CD4-positive, alpha-beta memory T cell (primary cell): ENCODE data around the gene SCUBE2. TPM values are rescaled to one million over a fixed set of nuclear protein-coding genes. Genes with fewer than 3 reads are reported as not detected.
"Not testable (repeated sequence)": the region's sequence is repeated elsewhere in the genome, so short reads cannot be mapped to it uniquely, and the experiment has no call there.

ENCODE experiments used
- CTCF ChIA-PET: fragments of 350-600 bp; sonication (Branson Sonifier 250); formaldehyde crosslinking; loops from one replicate; lab custom pipeline; 2021; ENCODE audit warnings: inconsistent platforms; ENCODE audit not compliant: partially characterized antibody; lab: Charles Lee
- POLR2A ChIA-PET: fragments of 350-600 bp; sonication (Branson Sonifier 250); formaldehyde crosslinking; loops from one replicate; lab custom pipeline; 2021; ENCODE audit not compliant: partially characterized antibody; lab: Charles Lee
- DNase-seq, 5 donors: peaks; one replicate each; pipeline versions ENCODE4 v3.0.0 to v3.0.0-alpha.2; 2020 to 2022; ENCODE audit warnings: mixed read lengths in 1 of 5
- H3K27ac ChIP-seq: one replicate; pipeline ENCODE4 v1.7.0; 2013; ENCODE audit warnings: low read depth, low read length
- H3K27me3 ChIP-seq: 2 replicates; pipeline ENCODE4 v1.7.0; 2013; ENCODE audit warnings: mild to moderate bottlenecking, low read length, moderate library complexity; ENCODE audit not compliant: insufficient read depth
- H3K36me3 ChIP-seq: 2 replicates; pipeline ENCODE4 v1.7.0; 2013; ENCODE audit warnings: mild to moderate bottlenecking, low read length, moderate library complexity; ENCODE audit not compliant: insufficient read depth
- H3K4me1 ChIP-seq: 2 replicates; pipeline ENCODE4 v1.7.0; 2013; ENCODE audit warnings: mild to moderate bottlenecking, low read length, moderate library complexity; ENCODE audit not compliant: insufficient read depth
- H3K4me3 ChIP-seq, 2 donors: one replicate each; pipeline ENCODE4 v1.7.0; 2013; ENCODE audit warnings: low read length in 2 of 2, mild to moderate bottlenecking in 1 of 2
- H3K9me3 ChIP-seq, 2 donors: one replicate each; pipeline ENCODE4 v1.7.0; 2013; ENCODE audit warnings: low read length in 2 of 2, control low read depth in 1 of 2; ENCODE audit not compliant: control insufficient read depth in 1 of 2
- H3K27ac Mint-ChIP-seq, 7 donors: one replicate each; pipeline ENCODE4 v1.8.0; 2020 to 2021; ENCODE audit warnings: mixed read lengths in 7 of 7, mild to moderate bottlenecking in 6 of 7, inconsistent platforms in 3 of 7, moderate library complexity in 3 of 7
- H3K27me3 Mint-ChIP-seq, 2 donors: one replicate each; pipeline ENCODE4 v1.8.0; 2020 to 2021; ENCODE audit warnings: mixed read lengths in 2 of 2
- H3K36me3 Mint-ChIP-seq, 2 donors: one replicate each; pipeline ENCODE4 v1.8.0; 2020 to 2021; ENCODE audit warnings: mixed read lengths in 2 of 2, inconsistent platforms in 1 of 2, mild to moderate bottlenecking in 1 of 2
- H3K4me1 Mint-ChIP-seq, 4 donors: one replicate each; pipeline ENCODE4 v1.8.0; 2020 to 2021; ENCODE audit warnings: mixed read lengths in 4 of 4, mild to moderate bottlenecking in 1 of 4
- H3K4me3 Mint-ChIP-seq, 8 donors: one replicate each; pipeline ENCODE4 v1.8.0; 2020 to 2021; ENCODE audit warnings: mixed read lengths in 8 of 8, mild to moderate bottlenecking in 7 of 8, moderate library complexity in 6 of 8, inconsistent platforms in 3 of 8
- H3K9me3 Mint-ChIP-seq, 8 donors: one replicate each; pipeline ENCODE4 v1.8.0; 2020 to 2021; ENCODE audit warnings: mixed read lengths in 8 of 8, mild to moderate bottlenecking in 5 of 8, inconsistent platforms in 3 of 8, moderate library complexity in 1 of 8
- intact Hi-C: fragments of 100-400 bp; cut with micrococcal nuclease; formaldehyde crosslinking; loops from one replicate; pipeline ENCODE4 v1.15.1; 2023
- polyA plus RNA-seq, 2 donors: library from polyadenylated mRNA; unstranded; fragments of 300-500 nt; fragmentation: Illumina TruSeq; gene quantifications; one replicate each; pipeline ENCODE4 v1.2.3, GENCODE V29; 2021
- total RNA-seq, 2 experiments: library from RNA; stranded (reverse); gene quantifications; one replicate each; pipeline ENCODE4 v1.2.3, GENCODE V29; 2021

Gene SCUBE2
- total and polyA plus RNA-seq, 4 experiments from 2014 or later, result 0.64 TPM; not detected in 3

DNA sequence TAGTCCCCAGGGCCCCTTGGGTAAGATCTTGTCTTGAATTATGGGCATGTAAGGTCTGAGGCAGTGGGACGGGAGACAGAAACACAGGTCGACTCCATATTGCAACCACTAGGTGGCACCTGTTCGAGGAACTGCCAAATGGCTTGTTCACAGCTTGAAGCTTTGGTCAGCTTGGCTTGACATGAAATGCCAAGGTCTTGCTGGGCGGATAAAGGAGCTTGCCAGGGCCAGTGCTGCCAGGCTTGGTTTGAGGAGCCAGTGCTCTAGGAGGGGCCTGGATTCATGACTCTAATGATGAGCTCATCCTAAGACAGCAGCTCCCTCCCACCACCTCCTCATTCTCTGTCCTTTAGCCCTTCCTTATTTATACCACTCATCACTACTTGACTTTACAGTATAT is 75.7 kb downstream of the SCUBE2 start:
- peaks cover 18 to 37% (median 25%) of the 10 kb centered on the region in 4 donors for H3K4me1 Mint-ChIP-seq
- H3K27ac ChIP-seq, result no peak overlapping the region
- H3K4me3 ChIP-seq, result no peak overlapping the region
- no peaks in the 10 kb centered on the region for H3K9me3 ChIP-seq
- intact Hi-C loops, result loop anchor here (1.0 to 5.0 kb wide), 3 partner anchors 103 to 491 kb away; partner anchors contain the start of gene AKIP1
- H3K27me3 Mint-ChIP-seq, result peaks cover 0 to 2% of the 10 kb centered on the region in 2 donors
- no peaks in the 10 kb centered on the region for H3K36me3 ChIP-seq
- H3K36me3 Mint-ChIP-seq, result no peaks in the 10 kb centered on the region
- DNase-seq, result peak; percentile 51 to 59 (median 55)
- H3K27ac Mint-ChIP-seq, result no peak overlapping the region
- no peak overlapping the region for H3K4me3 Mint-ChIP-seq
- peaks cover 0 to 1% (median 0%) of the 10 kb centered on the region in 8 donors for H3K9me3 Mint-ChIP-seq
- CTCF ChIA-PET, result interaction anchor here (0.6 to 10.0 kb wide), 33 partner anchors 9 to 1426 kb away, joined by 3 to 187 read pairs (median 4); partner anchors contain the start of gene NRIP3
- POLR2A ChIA-PET, result interaction anchor here (0.6 to 2.2 kb wide), 4 partner anchors 12 to 445 kb away, joined by 3 to 6 read pairs (median 4); partner anchors contain the start of gene ZNF143
- H3K27me3 ChIP-seq, result no peaks in the 10 kb centered on the region
- H3K4me1 ChIP-seq, result peaks cover 20% of the 10 kb centered on the region

DNA sequence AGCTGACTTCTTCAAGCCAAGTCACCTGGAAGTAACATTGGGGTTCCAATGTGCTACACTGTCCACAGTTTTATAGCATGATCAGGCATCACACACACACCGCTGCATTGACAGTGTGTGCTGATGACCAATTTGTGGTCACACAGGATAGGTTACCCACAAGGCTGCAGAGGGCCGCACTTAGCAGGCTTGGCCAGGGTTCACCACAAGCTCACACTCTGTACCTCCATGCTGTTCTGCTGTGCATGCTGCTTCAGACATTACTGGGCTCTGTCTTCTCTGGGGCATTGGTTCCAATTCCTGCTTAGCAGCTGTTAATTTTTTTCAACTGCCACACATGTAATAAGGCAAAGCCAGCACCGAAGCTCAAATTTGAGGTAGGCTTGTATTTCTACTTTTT is 76.6 kb downstream of the SCUBE2 start:
- H3K36me3 Mint-ChIP-seq, result no peaks in the 10 kb centered on the region
- no peak overlapping the region for H3K27ac Mint-ChIP-seq
- peaks cover 0 to 2% of the 10 kb centered on the region in 2 donors for H3K27me3 Mint-ChIP-seq

GRCh38 chr11:9013373-9013772 is 78.0 kb downstream of the SCUBE2 start:
- intact Hi-C loops, result no loop called here
- CTCF ChIA-PET, result interaction anchor here (0.9 to 10.0 kb wide), 7 partner anchors 7 to 493 kb away, joined by 3 to 187 read pairs (median 7); partner anchors contain the start of gene NRIP3
- H3K27ac Mint-ChIP-seq, result no peak overlapping the region
- Histone ChIP-seq H3K27ac (no peak overlapping the region), H3K36me3 (no peaks in the 10 kb centered on the region), H3K9me3 (no peaks in the 10 kb centered on the region), H3K27me3 (no peaks in the 10 kb centered on the region), H3K4me3 (no peak overlapping the region), H3K4me1 (peaks cover 20% of the 10 kb centered on the region)
- POLR2A ChIA-PET, result no interaction called here
- H3K27me3 Mint-ChIP-seq, result peaks cover 0 to 2% of the 10 kb centered on the region in 2 donors
- no peak overlapping the region for H3K4me3 Mint-ChIP-seq
- no peak for DNase-seq
- no peaks in the 10 kb centered on the region for H3K36me3 Mint-ChIP-seq
- peaks cover 0 to 4% (median 0%) of the 10 kb centered on the region in 8 donors for H3K9me3 Mint-ChIP-seq
- peaks cover 15 to 34% (median 23%) of the 10 kb centered on the region in 4 donors for H3K4me1 Mint-ChIP-seq

More for the DNA sequence above, 76.6 kb downstream of the SCUBE2 start:
- no peak for DNase-seq
- Histone ChIP-seq H3K4me1 (peaks cover 20% of the 10 kb centered on the region), H3K27ac (no peak overlapping the region), H3K9me3 (no peaks in the 10 kb centered on the region), H3K27me3 (no peaks in the 10 kb centered on the region), H3K36me3 (no peaks in the 10 kb centered on the region), H3K4me3 (no peak overlapping the region)
- Mint-ChIP-seq H3K4me1 (peaks cover 18 to 37% (median 25%) of the 10 kb centered on the region in 4 donors), H3K4me3 (no peak overlapping the region), H3K9me3 (peaks cover 0 to 3% (median 0%) of the 10 kb centered on the region in 8 donors)
- intact Hi-C loops, result loop anchor here (1.0 to 5.0 kb wide), 3 partner anchors 103 to 491 kb away; partner anchors contain the start of gene AKIP1
- POLR2A ChIA-PET, result interaction anchor here (0.6 to 2.2 kb wide), 3 partner anchors 123 to 446 kb away, joined by 3 to 6 read pairs (median 5); partner anchors contain the start of gene ZNF143
- CTCF ChIA-PET, result interaction anchor here (0.9 to 10.0 kb wide), 14 partner anchors 8 to 1427 kb away, joined by 3 to 187 read pairs (median 9); partner anchors contain the start of gene NRIP3

DNA sequence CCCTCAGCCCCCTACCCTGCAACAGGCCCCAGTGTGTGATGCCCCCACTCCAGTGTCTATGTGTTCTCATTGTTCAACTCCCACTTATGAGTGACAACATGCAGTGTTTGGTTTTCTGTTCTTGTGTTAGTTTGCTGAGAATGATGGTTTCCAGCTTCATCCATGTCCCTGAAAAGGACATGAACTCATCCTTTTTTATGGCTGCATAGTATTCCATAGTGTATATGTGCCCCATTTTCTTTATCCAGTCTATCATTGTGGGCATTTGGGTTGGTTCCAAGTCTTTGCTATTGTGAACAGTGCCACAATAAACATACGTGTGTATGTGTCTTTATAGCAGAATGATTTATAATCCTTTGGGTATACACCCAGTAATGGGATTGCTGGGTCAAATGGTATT is 81.9 kb downstream of the SCUBE2 start:
- H3K4me1 ChIP-seq, CTCF ChIA-PET, H3K27me3 ChIP-seq, H3K4me1 Mint-ChIP-seq, H3K4me3 Mint-ChIP-seq, H3K27me3 Mint-ChIP-seq, H3K27ac ChIP-seq, H3K36me3 Mint-ChIP-seq, H3K4me3 ChIP-seq, H3K36me3 ChIP-seq, POLR2A ChIA-PET, intact Hi-C loops, H3K27ac Mint-ChIP-seq, DNase-seq, H3K9me3 ChIP-seq, H3K9me3 Mint-ChIP-seq: not testable (repeated sequence)

DNA sequence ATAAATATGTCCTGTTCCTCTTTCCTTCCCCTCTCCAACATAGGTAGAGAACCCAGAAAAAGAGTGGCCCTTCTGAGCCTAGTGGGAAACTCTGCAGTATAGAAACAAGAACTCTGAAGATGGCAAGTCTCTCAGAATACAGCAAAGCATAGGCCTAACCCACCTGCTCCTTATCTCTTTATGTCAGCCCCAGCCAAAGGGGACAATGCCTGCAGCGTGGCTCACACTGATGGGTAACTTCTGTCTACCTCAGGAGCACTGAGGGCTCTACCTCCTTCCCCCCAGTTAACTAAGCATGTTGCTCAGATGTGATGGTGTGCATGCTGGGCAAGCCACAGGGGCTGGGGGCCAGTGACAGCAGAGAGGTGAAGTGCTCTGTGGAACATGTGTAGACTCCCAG is 82.7 kb downstream of the SCUBE2 start:
- intact Hi-C loops, result no loop called here
- H3K27me3 Mint-ChIP-seq, result peaks cover 0 to 4% of the 10 kb centered on the region in 2 donors

GRCh38 chr11:9008011-9008550 is 83.3 kb downstream of the SCUBE2 start:
- intact Hi-C loops, result no loop called here
- H3K4me3 Mint-ChIP-seq, result no peak overlapping the region
- H3K9me3 ChIP-seq, result no peaks in the 10 kb centered on the region
- H3K27ac Mint-ChIP-seq, result peak overlapping the region in 1 of 7 donors; percentile 49
- CTCF ChIA-PET, result interaction anchor here (1.1 to 3.9 kb wide), 3 partner anchors 7 to 130 kb away, joined by 4 to 39 read pairs (median 5); no protein-coding TSS in a partner anchor
- H3K9me3 Mint-ChIP-seq, result peaks cover 0 to 4% (median 0%) of the 10 kb centered on the region in 8 donors
- H3K4me1 Mint-ChIP-seq, result peaks cover 6 to 13% (median 11%) of the 10 kb centered on the region in 4 donors
- POLR2A ChIA-PET, result interaction anchor here (1.9 kb wide), 1 partner anchor 9 kb away, joined by 4 read pairs; no protein-coding TSS in a partner anchor
- no peaks in the 10 kb centered on the region for H3K36me3 Mint-ChIP-seq
- peaks cover 10% of the 10 kb centered on the region for H3K4me1 ChIP-seq
- no peak for DNase-seq
- H3K27me3 ChIP-seq, result no peaks in the 10 kb centered on the region
- no peak overlapping the region for H3K27ac ChIP-seq
- peaks cover 2 to 6% of the 10 kb centered on the region in 2 donors for H3K27me3 Mint-ChIP-seq
- H3K4me3 ChIP-seq, result no peak overlapping the region
- no peaks in the 10 kb centered on the region for H3K36me3 ChIP-seq

More for the DNA sequence above, 82.7 kb downstream of the SCUBE2 start:
- Histone ChIP-seq H3K27ac (no peak overlapping the region), H3K4me3 (no peak overlapping the region), H3K27me3 (no peaks in the 10 kb centered on the region), H3K36me3 (no peaks in the 10 kb centered on the region), H3K4me1 (peaks cover 5% of the 10 kb centered on the region), H3K9me3 (no peaks in the 10 kb centered on the region)
- ChIA-PET POLR2A (no interaction called here), CTCF (interaction anchor here (1.1 kb wide), 1 partner anchor 49 kb away, joined by 4 read pairs; no protein-coding TSS in a partner anchor)
- Mint-ChIP-seq H3K4me3 (no peak overlapping the region), H3K9me3 (peaks cover 0 to 4% (median 0%) of the 10 kb centered on the region in 8 donors), H3K4me1 (peaks cover 3 to 9% (median 7%) of the 10 kb centered on the region in 4 donors), H3K27ac (peak overlapping the region in 1 of 7 donors; percentile 3), H3K36me3 (no peaks in the 10 kb centered on the region)
- no peak for DNase-seq

DNA sequence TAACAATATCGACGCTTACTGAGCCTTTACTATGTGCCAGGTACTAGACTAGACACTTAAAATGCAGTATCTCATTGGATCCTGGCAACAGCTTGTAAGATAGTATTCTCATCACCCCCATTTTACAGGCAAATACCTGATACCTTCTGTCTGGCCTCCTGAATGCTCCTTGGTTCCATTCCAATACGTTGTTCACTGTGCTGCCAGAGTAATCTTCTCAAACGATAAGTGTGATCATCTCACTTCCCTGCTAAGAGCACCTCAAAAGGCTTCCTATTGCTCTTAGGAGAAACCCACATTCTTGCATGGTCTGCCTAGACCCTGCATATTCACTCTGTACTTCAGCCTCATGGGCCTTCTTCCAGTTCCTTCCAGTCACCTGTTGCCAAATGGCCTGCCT is 86.3 kb downstream of the SCUBE2 start:
- Mint-ChIP-seq H3K27me3 (peaks cover 3 to 14% of the 10 kb centered on the region in 2 donors), H3K9me3 (peaks cover 0 to 4% (median 0%) of the 10 kb centered on the region in 8 donors), H3K36me3 (no peaks in the 10 kb centered on the region), H3K4me3 (peak overlapping the region; percentile 52 to 81 (median 75)), H3K4me1 (peaks cover 12 to 28% (median 18%) of the 10 kb centered on the region in 4 donors), H3K27ac (peak overlapping the region in 6 of 7 donors; percentile 23 to 77 (median 58))
- no peak for DNase-seq
- intact Hi-C loops, result no loop called here
- CTCF ChIA-PET, result interaction anchor here (3.9 kb wide), 1 partner anchor 10 kb away, joined by 39 read pairs; no protein-coding TSS in a partner anchor
- Histone ChIP-seq H3K9me3 (no peaks in the 10 kb centered on the region), H3K4me3 (no peak overlapping the region), H3K4me1 (peaks cover 16% of the 10 kb centered on the region), H3K36me3 (no peaks in the 10 kb centered on the region), H3K27ac (no peak overlapping the region), H3K27me3 (peaks cover 19% of the 10 kb centered on the region)
- POLR2A ChIA-PET, result no interaction called here
